K562 (cell line): Measurements from ENCODE around the gene GDF15. TPM values are rescaled to one million over a fixed set of nuclear protein-coding genes. Genes with fewer than 3 reads are reported as not detected.

ENCODE experiments used
- AFF4 ChIP-seq: sonication (generic); formaldehyde crosslinking; IDR thresholded peaks from 2 replicates; pipeline ENCODE4 v1.8.0; 2023; ENCODE audit warnings: mild to moderate bottlenecking, missing genetic modification reagents
- CEBPZ ChIP-seq: fragments of 150-350 bp; IDR thresholded peaks from 2 replicates; pipeline ENCODE4 v1.6.1; 2014; ENCODE audit warnings: low read depth, mild to moderate bottlenecking, low read length, borderline replicate concordance
- EHMT2 ChIP-seq: fragments of 450-650 bp; IDR thresholded peaks from 2 replicates; pipeline ENCODE4 v1.6.1; 2018; ENCODE audit warnings: antibody characterized with exemption
- ETV1 ChIP-seq: fragments of 450-650 bp; conservative IDR thresholded peaks from 2 replicates; pipeline ENCODE4 v1.6.1; 2016; ENCODE audit warnings: missing genetic modification characterization, control low read depth, low read depth, missing compliant biosample characterization
- GATAD2A ChIP-seq: fragments of 450-650 bp; IDR thresholded peaks from 2 replicates; pipeline ENCODE4 v1.6.1; 2017
- MNT ChIP-seq, 2 experiments: fragments of 450-650 bp; conservative IDR thresholded peaks; 2 replicates each; pipeline ENCODE4 v1.6.1; 2017; ENCODE audit warnings: mild to moderate bottlenecking in 2 of 2, moderate library complexity in 2 of 2
- NCOA1 ChIP-seq: fragments of 450-650 bp; IDR thresholded peaks from 2 replicates; pipeline ENCODE4 v1.6.1; 2016; ENCODE audit warnings: low read depth
- NCOR1 ChIP-seq: fragments of 450-650 bp; IDR thresholded peaks from 2 replicates; pipeline ENCODE4 v1.6.1; 2016; ENCODE audit warnings: mild to moderate bottlenecking, moderate library complexity
- SP1 ChIP-seq: sonication (generic); formaldehyde crosslinking; IDR thresholded peaks from 2 replicates; pipeline ENCODE4 v1.8.1; 2022; ENCODE audit warnings: mild to moderate bottlenecking, missing genetic modification reagents
- SUPT5H ChIP-seq: fragments of 450-650 bp; IDR thresholded peaks from 2 replicates; pipeline ENCODE4 v1.6.1; 2016
- YBX1 ChIP-seq: fragments of 450-650 bp; IDR thresholded peaks from 2 replicates; pipeline ENCODE4 v1.7.1; 2016; ENCODE audit warnings: mild to moderate bottlenecking
- ZBTB43 ChIP-seq: sonication (generic); formaldehyde crosslinking; IDR thresholded peaks from 2 replicates; pipeline ENCODE4 v1.8.0; 2023; ENCODE audit warnings: mild to moderate bottlenecking, missing genetic modification reagents
- ZBTB7A ChIP-seq: IDR thresholded peaks from 2 replicates; pipeline ENCODE4 v1.6.1; 2011; ENCODE audit warnings: low read depth, mild to moderate bottlenecking, low read length, moderate library complexity, borderline replicate concordance; ENCODE audit not compliant: control insufficient read depth
- ZNF274 ChIP-seq: IDR thresholded peaks from 2 replicates; pipeline ENCODE4 v1.6.1; 2011; ENCODE audit warnings: low read depth, mild to moderate bottlenecking, low read length, moderate library complexity, borderline replicate concordance
- ZNF324 ChIP-seq: fragments of 250-450 bp; sonication (Bioruptor Pico); IDR thresholded peaks from 2 replicates; pipeline ENCODE4 v1.4.0; 2020; ENCODE audit warnings: mild to moderate bottlenecking
- polyA plus RNA-seq, 8 experiments: library from polyadenylated mRNA; depleted of rRNA in 4 of 8; stranded (reverse) in 5 of 8; unstranded in 3 of 8; fragments of >200 nt; fragmentation: Nextera tagmentation in 2 of 8; fragmentation: Illumina TruSeq in 1 of 8; extraction: Ambion mirVana in 2 of 8; extraction: Trizol in 1 of 8; gene quantifications; 2 replicates each; pipeline versions ENCODE4 v1.2.1 to v1.2.3, GENCODE V29; 2011 to 2014; ENCODE audit warnings: inconsistent platforms in 1 of 8, missing spikeins in 1 of 8
- total RNA-seq, 7 experiments: library from RNA; depleted of rRNA in 6 of 7; stranded (reverse); fragments of >200 nt in 6 of 7; fragmentation: Illumina TruSeq in 2 of 7; extraction: Trizol in 2 of 7; gene quantifications; 2 replicates each; pipeline versions ENCODE4 v1.2.1 to v1.2.3, GENCODE V29; 2011 to 2021; ENCODE audit warnings: low replicate concordance in 1 of 7

The GDF15 gene
- total and polyA plus RNA-seq, 9 of the 15 experiments (the other 6 are each of a cell fraction or from before 2014, with no cell fraction given): 2.3 to 82.4 (median 12.5) TPM

GRCh38 chr19:18433015-18433691 lies 47.2 kb downstream of the GDF15 start (continued):
- TF ChIP-seq CEBPZ (no peak), SUPT5H (peak; percentile 77), ZNF274 (no peak), EHMT2 (no peak), GATAD2A (peak; percentile 33; the same call in 1 of the 2 replicates), ZNF324 (no peak), ZBTB7A (peak; percentile 86), MNT (conservative IDR thresholded peaks at IDR 0.05) (peak; percentile 74 to 89), NCOA1 (no peak; the same call in 1 of the 2 replicates), SP1 (CRISPR knock-in tag) (peak; percentile 59; the same call in 1 of the 2 replicates), ETV1 (tag) (peak; percentile 78), ZBTB43 (CRISPR knock-in tag) (no peak), NCOR1 (peak; percentile 40; the same call in 1 of the 2 replicates), AFF4 (CRISPR knock-in tag) (peak; percentile 65; the same call in 1 of the 2 replicates), YBX1 (no peak)
